KMS-11 (cell line): ENCODE data around the gene TEKT5.

Source experiments
- H2AFZ ChIP-seq: fragments of 200-600 bp; sonication (generic); 2 replicates; pipeline ENCODE4 v1.6.1; 2016; ENCODE audit warnings: antibody characterized with exemption, mixed run types, low read depth
- H3K27ac ChIP-seq: fragments of 200-600 bp; sonication (generic); 2 replicates; pipeline ENCODE4 v1.6.1; 2016; ENCODE audit warnings: mild to moderate bottlenecking, mixed run types
- H3K27me3 ChIP-seq: fragments of 200-600 bp; sonication (generic); 2 replicates; pipeline ENCODE4 v1.6.1; 2017; ENCODE audit warnings: mild to moderate bottlenecking, low read depth, mixed run types, moderate library complexity; ENCODE audit not compliant: insufficient read depth
- H3K36me3 ChIP-seq: fragments of 200-600 bp; sonication (generic); 2 replicates; pipeline ENCODE4 v1.6.1; 2017; ENCODE audit warnings: mild to moderate bottlenecking, mixed run types; ENCODE audit not compliant: insufficient read depth
- H3K4me1 ChIP-seq: fragments of 200-600 bp; sonication (generic); 2 replicates; pipeline ENCODE4 v1.6.1; 2016; ENCODE audit warnings: mild to moderate bottlenecking, low read depth, mixed run types; ENCODE audit not compliant: poor library complexity, severe bottlenecking
- H3K4me2 ChIP-seq: fragments of 200-600 bp; sonication (generic); 2 replicates; pipeline ENCODE4 v1.7.0; 2016; ENCODE audit warnings: mild to moderate bottlenecking, mixed run types
- H3K4me3 ChIP-seq: fragments of 200-600 bp; sonication (generic); IDR thresholded peaks from 2 replicates; pipeline ENCODE4 v1.6.1; 2017; ENCODE audit warnings: low read depth, low read length, mixed read lengths; ENCODE audit not compliant: insufficient read depth
- H3K79me2 ChIP-seq: fragments of 200-600 bp; sonication (generic); 2 replicates; pipeline ENCODE4 v1.6.1; 2016; ENCODE audit warnings: low read depth, mixed run types; ENCODE audit not compliant: insufficient read depth
- H3K9ac ChIP-seq: fragments of 200-600 bp; sonication (generic); 2 replicates; pipeline ENCODE4 v1.6.1; 2016; ENCODE audit warnings: mild to moderate bottlenecking, mixed run types
- H4K20me1 ChIP-seq: fragments of 200-600 bp; sonication (generic); 2 replicates; pipeline ENCODE4 v1.6.1; 2016; ENCODE audit warnings: mild to moderate bottlenecking, mixed run types; ENCODE audit not compliant: insufficient read depth
- TF ChIP-seq, protein P1 (sequence below): fragments of 200-600 bp; sonication (generic); conservative IDR thresholded peaks from 2 replicates; pipeline ENCODE4 v1.6.1; 2017; ENCODE audit warnings: low read depth, mild to moderate bottlenecking, antibody characterized with exemption, low read length, moderate library complexity, mixed read lengths

The TEKT5 gene

DNA sequence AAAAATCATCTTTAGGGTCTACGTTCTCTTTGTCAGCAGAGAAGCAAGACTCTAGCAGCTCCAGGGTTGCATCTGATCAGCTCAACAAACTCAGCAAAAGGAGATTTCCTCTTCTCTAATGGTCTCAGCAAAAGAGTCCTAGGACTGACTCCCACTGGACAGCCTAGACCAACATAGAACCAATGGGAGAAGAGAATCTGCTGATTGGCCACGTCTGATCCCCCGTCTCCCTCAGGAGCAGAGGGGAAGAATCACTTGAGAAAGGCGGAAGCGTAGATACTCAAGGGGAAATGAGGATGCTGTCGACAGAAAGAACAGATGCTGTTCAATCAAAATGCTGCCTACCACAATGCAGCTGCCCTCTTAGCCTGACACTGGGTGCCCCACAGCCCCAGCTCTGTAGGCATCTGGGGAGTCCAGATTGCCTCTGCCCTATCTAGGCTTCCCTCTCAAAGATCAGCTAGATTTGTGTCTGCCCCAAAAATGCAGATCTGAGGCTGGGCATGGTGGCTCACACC is 82.8 kb downstream of the TEKT5 start:
- Histone ChIP-seq H3K4me3 (no peak overlapping the region), H4K20me1 (no peaks in the 10 kb centered on the region), H3K27me3 (no peaks in the 10 kb centered on the region), H3K9ac (no peak overlapping the region), H3K4me1 (peaks cover 21% of the 10 kb centered on the region), H3K27ac (no peak overlapping the region), H2AFZ (no peak overlapping the region), H3K79me2 (no peaks in the 10 kb centered on the region), H3K4me2 (no peak overlapping the region), H3K36me3 (no peaks in the 10 kb centered on the region)
- TF ChIP-seq, protein P1, sequence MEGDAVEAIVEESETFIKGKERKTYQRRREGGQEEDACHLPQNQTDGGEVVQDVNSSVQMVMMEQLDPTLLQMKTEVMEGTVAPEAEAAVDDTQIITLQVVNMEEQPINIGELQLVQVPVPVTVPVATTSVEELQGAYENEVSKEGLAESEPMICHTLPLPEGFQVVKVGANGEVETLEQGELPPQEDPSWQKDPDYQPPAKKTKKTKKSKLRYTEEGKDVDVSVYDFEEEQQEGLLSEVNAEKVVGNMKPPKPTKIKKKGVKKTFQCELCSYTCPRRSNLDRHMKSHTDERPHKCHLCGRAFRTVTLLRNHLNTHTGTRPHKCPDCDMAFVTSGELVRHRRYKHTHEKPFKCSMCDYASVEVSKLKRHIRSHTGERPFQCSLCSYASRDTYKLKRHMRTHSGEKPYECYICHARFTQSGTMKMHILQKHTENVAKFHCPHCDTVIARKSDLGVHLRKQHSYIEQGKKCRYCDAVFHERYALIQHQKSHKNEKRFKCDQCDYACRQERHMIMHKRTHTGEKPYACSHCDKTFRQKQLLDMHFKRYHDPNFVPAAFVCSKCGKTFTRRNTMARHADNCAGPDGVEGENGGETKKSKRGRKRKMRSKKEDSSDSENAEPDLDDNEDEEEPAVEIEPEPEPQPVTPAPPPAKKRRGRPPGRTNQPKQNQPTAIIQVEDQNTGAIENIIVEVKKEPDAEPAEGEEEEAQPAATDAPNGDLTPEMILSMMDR = no peak

DNA sequence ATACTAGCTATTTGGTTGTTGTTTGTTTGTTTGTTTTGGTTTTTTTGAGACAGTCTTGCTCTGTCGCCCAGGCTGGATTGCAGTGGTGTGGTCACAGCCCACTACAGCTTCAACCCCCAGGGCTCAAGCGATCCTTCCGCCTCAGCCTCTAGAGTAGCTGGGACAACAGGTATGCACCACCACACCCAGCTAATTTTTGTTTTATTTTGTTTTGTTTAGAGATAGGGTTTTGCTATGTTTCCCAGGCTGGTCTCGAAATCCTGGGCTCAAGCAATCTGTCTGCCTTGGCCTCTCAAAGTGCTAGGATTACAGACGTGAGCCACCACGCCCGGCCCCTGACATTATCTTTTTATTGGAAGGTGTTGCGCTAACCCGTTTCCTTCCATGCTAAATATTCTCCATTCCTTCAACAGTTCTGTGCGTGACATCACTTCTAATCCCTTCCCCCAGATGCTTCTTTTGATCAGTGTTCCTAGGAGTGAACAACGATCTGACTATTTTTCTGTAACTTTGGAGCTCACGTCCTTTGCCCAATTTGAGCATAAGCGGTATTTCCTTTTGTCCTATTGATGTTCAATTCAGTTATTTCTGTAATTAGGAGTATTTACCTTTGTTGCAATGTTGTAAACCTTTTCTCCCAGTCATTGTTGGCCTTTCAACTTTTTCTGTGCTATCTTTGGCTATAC is 84.1 kb downstream of the TEKT5 start:
- H3K27ac ChIP-seq = no peak overlapping the region
- TF ChIP-seq, protein P1 = no peak
- H3K9ac ChIP-seq = no peak overlapping the region
- H3K27me3 ChIP-seq = no peaks in the 10 kb centered on the region
- H3K4me3 ChIP-seq = no peak overlapping the region
- H3K4me2 ChIP-seq = no peak overlapping the region; the same call in 1 of the 2 replicates
- no peaks in the 10 kb centered on the region for H3K79me2 ChIP-seq
- H3K4me1 ChIP-seq = peaks cover 21% of the 10 kb centered on the region
- no peaks in the 10 kb centered on the region for H4K20me1 ChIP-seq
- no peak overlapping the region for H2AFZ ChIP-seq
- H3K36me3 ChIP-seq = no peaks in the 10 kb centered on the region

DNA sequence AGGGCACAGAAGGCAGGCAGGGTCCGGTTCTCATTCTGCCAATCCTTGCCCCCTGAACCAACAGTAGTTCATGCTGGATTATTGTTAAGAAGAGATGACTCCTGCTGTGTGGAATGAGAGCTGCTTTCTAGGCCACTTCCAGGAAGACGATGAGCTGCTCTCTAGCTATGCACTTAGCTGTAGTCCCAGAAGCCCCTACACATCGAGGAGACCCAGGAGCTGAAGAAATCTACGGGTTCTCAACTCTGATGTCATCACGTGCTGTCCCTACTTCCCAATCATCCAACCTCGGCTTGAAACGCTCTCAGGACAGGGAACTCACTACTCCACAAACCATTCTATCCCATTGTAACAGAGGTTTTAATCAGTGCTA is 85.3 kb downstream of the TEKT5 start:
- Histone ChIP-seq H3K4me1 (peaks cover 21% of the 10 kb centered on the region), H3K4me3 (no peak overlapping the region), H3K79me2 (no peaks in the 10 kb centered on the region), H3K36me3 (no peaks in the 10 kb centered on the region), H3K27me3 (no peaks in the 10 kb centered on the region), H3K9ac (no peak overlapping the region), H3K4me2 (no peak overlapping the region), H2AFZ (no peak overlapping the region), H4K20me1 (no peaks in the 10 kb centered on the region), H3K27ac (no peak overlapping the region)
- TF ChIP-seq, protein P1 = no peak

DNA sequence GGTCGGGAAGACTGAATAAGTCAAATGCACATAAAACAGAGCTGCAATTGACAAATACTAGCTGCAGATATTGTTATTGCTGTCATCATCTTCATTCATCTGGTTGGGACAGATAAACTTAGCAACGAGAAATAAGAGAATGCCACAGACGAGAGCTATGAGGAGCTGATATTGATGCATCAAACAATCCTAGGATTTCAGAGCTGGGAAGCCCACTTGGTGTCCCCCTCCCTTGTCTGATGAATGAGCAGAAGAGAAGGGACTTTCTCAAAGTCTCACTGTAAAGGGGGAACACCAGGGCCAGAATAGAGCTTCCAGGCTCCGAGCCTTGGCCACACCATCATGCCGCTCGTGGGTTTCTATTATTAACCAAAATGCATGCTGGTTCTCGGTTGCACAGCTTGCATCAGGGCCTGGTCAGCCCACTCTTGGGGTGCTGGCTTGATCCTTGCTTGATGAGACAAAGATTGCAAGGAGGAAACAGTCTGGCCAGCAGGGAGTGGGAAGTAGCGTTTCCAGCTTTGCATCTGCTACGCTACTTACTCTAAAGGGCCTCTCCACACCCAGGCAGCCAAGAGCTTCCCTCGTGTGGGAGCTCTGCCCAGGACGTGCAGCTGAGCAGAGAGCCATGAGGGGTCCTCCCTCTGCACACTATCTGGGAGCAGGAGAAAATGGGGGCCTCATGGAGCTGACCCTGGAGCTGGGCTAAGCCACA is 85.9 kb downstream of the TEKT5 start:
- no peaks in the 10 kb centered on the region for H4K20me1 ChIP-seq
- H3K4me1 ChIP-seq = peaks cover 21% of the 10 kb centered on the region
- H3K36me3 ChIP-seq = no peaks in the 10 kb centered on the region
- no peaks in the 10 kb centered on the region for H3K79me2 ChIP-seq
- H3K4me3 ChIP-seq = no peak overlapping the region
- H2AFZ ChIP-seq = no peak overlapping the region
- H3K27me3 ChIP-seq = no peaks in the 10 kb centered on the region
- no peak overlapping the region for H3K9ac ChIP-seq
- TF ChIP-seq, protein P1 = no peak
- no peak overlapping the region for H3K4me2 ChIP-seq
- H3K27ac ChIP-seq = no peak overlapping the region
